ENCODE results near the gene OSBPL7.

Gene OSBPL7

DNA sequence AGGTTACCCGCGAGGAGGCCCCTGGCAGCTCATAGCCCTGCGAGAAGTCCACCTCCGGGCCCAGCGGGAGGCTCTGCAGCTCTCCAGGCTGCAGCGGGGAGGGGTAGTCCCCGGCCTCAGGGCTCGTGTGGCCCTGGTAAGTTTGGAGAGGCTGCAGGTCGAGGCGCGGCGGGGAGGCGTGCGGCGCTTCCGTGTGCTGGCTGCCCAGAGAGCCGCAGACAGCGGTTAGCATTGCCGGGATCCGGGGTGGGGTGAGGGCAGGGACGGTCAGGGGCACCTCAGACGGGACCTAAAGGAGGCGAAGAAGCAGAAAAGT is 26.6 kb upstream of the OSBPL7 start:
- no peak overlapping the region for H3K27ac ChIP-seq
- peaks cover 94% of the 10 kb centered on the region for H3K27me3 ChIP-seq
- H3K9ac ChIP-seq, result no peak overlapping the region
- no peak for TF ChIP-seq Cebpa-rat (IDR thresholded peaks at IDR 0.05)
- H3K4me1 ChIP-seq, result peaks cover 5% of the 10 kb centered on the region
- H3K9me3 ChIP-seq, result no peaks in the 10 kb centered on the region
- H3K4me3 ChIP-seq, result no peak overlapping the region
- no peaks in the 10 kb centered on the region for H3K36me3 ChIP-seq
- peaks cover 46% of the 10 kb centered on the region for H4K20me1 ChIP-seq
- H3K4me2 ChIP-seq, result no peak overlapping the region

DNA sequence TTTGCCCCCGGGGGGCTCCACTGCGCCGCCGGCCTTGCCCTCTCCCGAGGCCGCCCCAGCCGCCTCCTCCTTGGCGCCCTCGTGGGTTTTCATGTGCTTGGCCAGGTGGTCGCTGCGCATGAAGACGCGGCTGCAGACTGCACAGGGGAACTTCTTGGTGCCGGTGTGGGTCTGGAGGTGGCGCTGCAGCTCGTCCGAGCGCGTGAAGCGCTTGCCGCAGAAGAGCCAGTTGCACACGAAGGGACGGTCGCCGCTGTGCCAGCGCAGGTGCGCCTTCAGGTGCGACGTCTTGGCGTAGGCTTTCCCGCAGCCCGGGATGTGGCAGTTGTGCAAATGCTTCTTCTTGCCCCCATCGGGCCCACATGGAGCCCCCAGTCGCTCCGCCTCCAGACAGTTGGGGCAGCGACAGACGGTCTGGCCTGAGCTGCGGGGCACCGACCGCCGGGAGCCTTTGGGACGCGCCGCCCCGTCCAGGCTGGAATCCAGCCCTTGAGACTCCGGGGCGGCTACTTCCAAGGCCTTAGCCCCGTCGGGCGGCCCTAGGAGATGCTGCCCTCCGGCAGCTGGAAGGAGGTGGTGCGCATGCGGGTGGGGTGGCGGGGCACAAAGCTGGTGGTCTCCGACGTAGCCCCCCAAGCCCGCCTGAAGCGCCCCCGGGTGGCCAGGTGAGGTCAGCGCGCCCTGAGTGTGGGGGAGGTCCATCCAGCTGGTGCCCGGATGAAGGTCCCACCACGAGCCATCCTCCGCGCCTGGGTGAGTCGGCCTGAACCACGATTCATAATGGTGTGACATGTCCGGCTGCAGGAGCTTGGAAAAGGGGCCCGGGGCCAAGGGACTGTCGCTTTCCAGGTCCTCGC is 26.0 kb upstream of the OSBPL7 start:
- Histone ChIP-seq H3K4me3 (no peak overlapping the region), H3K9me3 (no peaks in the 10 kb centered on the region), H3K4me1 (peaks cover 10% of the 10 kb centered on the region), H3K27ac (no peak overlapping the region), H3K36me3 (no peaks in the 10 kb centered on the region), H4K20me1 (peaks cover 46% of the 10 kb centered on the region), H3K9ac (no peak overlapping the region), H3K27me3 (peaks cover 89% of the 10 kb centered on the region), H3K4me2 (no peak overlapping the region)
- no peak for TF ChIP-seq Cebpa-rat (IDR thresholded peaks at IDR 0.05)

DNA sequence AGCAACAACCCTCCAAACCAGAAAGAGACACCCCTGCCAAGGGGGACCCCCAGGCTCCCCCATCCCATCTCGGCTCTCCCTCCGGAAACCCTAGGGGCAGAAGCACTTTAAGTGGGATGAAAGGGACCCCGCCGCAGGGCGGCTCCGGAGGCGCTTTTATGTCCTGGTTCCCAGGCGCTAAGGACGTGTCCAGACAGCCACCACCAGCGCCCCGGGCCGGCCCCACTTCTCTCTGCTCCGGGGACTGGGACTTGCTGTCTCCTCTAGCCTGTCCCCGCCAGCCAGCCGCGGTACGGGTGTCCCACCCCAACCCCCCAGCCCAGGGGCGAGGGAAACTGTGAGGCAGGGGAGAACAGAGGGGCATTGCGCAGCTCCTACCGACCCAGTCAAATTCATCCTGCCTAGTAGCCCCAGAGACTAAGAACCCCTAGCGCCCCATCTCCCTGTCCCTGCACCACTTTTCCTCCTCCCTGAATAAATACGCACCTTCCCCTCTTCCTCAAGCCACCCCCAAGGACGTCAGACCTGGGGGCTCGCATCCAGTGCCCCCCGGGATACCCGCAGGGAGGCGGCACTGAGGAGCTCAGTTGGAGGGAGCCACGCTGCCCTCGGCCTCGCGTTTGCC is 25.2 kb upstream of the OSBPL7 start:
- no peak for TF ChIP-seq Cebpa-rat (IDR thresholded peaks at IDR 0.05)
- Histone ChIP-seq H3K36me3 (no peaks in the 10 kb centered on the region), H4K20me1 (peaks cover 42% of the 10 kb centered on the region), H3K27ac (no peak overlapping the region), H3K4me3 (no peak overlapping the region), H3K9me3 (no peaks in the 10 kb centered on the region), H3K27me3 (peaks cover 81% of the 10 kb centered on the region), H3K4me1 (peaks cover 15% of the 10 kb centered on the region), H3K9ac (no peak overlapping the region), H3K4me2 (no peak overlapping the region)

DNA sequence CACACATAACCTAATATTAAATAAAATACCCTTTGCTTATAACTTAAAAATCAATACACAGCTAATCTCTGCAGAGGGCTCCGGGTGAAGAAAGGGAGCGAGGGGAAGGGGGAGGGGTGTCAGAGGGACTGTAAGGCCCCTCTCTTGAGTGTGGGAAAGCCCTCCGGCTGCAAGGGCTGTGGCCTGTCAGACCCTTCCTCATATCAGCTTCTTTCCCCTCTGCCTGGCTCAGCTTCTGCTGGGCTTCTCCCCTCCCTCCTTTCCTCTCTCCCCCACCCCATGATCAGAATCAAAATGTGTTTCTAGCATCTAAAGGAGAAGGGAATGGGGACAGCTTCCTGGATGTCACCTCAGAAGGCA is 24.1 kb upstream of the OSBPL7 start:
- Histone ChIP-seq H3K9me3 (no peaks in the 10 kb centered on the region), H3K9ac (no peak overlapping the region), H3K4me3 (no peak overlapping the region), H3K4me2 (no peak overlapping the region), H3K36me3 (no peaks in the 10 kb centered on the region), H3K27me3 (peaks cover 70% of the 10 kb centered on the region), H4K20me1 (peaks cover 35% of the 10 kb centered on the region), H3K27ac (no peak overlapping the region), H3K4me1 (peaks cover 21% of the 10 kb centered on the region)
- no peak for TF ChIP-seq Cebpa-rat (IDR thresholded peaks at IDR 0.05)

DNA sequence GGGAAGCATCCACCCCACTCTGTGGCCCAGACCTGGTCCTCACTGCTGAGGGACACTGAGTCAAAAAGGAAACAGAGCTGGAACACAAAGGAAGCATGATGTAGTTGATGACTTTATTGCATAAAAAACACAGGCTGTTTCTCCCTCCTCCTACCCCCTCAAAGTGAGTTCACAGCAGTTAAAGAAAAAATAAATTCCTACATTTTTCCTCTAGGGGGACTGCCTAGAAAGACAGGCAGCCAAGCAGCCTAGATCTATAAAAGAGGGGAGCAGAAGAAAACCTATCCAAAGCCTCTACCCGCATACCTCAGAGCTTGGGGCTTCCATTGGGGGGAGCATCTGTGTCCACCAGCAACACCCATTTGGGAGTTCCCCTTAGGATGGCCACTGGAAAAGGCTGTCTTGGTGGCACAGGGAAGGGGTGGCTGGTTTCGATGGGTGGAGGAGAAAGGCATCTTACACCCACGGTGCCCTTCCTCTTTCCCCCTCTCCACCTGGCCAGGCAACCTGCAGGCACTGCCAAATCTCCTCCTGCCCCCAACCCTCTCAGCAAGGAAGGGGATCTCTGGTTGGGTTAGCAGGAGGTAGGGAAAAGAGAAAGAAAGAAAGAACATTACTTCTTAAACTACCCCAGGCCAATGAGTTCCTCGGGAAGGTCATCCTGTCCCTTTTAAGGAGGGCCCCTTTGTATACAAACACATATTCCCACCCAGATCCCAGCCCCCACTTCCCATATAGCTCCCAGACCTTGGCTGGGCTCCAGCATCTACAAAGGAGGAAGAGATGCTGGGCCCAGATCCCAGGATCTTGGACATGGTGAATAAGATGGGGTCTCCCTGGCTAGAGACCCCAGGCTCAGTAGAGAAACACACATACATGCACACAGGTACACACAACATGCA is 23.5 kb upstream of the OSBPL7 start:
- H3K36me3 ChIP-seq, result no peaks in the 10 kb centered on the region
- TF ChIP-seq Cebpa-rat (IDR thresholded peaks at IDR 0.05), result no peak
- no peaks in the 10 kb centered on the region for H3K9me3 ChIP-seq
- no peak overlapping the region for H3K4me2 ChIP-seq
- peaks cover 28% of the 10 kb centered on the region for H3K4me1 ChIP-seq
- peaks cover 63% of the 10 kb centered on the region for H3K27me3 ChIP-seq
- H4K20me1 ChIP-seq, result peaks cover 28% of the 10 kb centered on the region
- H3K4me3 ChIP-seq, result no peak overlapping the region
- H3K9ac ChIP-seq, result no peak overlapping the region
- no peak overlapping the region for H3K27ac ChIP-seq

DNA sequence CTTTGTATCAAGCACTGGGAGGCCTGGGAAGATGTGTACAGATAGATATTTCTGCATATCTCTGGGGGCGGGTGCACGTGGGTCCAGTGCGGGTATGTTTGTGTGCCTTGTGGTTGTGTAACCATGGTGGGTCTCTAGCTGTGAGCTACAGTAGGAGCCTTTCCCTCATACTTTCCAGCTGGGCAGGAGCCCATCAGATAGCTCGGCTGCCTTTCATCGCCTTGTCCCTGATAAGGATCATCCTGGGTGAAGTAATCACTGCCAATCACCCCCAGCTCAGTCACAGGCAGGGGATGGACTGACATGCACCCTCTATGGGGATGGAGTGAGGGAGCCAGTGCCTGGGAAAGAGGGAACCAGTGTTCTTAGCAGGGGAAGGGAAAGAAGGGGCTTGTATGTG is 22.6 kb upstream of the OSBPL7 start:
- no peak for TF ChIP-seq Cebpa-rat (IDR thresholded peaks at IDR 0.05)
- Histone ChIP-seq H3K4me3 (no peak overlapping the region), H3K27me3 (peaks cover 55% of the 10 kb centered on the region), H4K20me1 (peaks cover 20% of the 10 kb centered on the region; the same call in 1 of the 2 replicates), H3K4me2 (no peak overlapping the region), H3K27ac (no peak overlapping the region), H3K9me3 (no peaks in the 10 kb centered on the region), H3K36me3 (peaks cover 4% of the 10 kb centered on the region), H3K9ac (no peak overlapping the region), H3K4me1 (peaks cover 36% of the 10 kb centered on the region)

DNA sequence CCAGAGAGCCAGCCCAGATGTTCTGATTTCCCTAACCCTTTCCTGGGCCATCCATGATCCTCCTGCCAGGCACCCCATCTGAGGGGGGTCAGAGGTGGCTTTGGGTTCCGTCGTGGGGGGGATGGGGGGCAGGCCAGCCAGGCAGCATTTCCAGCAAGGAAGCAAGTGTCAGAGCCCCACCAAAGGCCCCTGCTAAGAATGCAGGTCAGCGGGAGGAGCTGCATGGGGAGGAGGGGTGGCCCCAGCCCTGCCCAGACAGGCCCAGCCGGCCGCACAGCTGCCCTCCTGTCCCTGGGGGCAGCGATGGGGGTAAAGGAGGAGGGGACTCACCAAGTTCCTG is 21.8 kb upstream of the OSBPL7 start:
- H4K20me1 ChIP-seq, result peaks cover 19% of the 10 kb centered on the region; the same call in 1 of the 2 replicates
- no peak overlapping the region for H3K27ac ChIP-seq
- H3K9me3 ChIP-seq, result no peaks in the 10 kb centered on the region
- H3K4me2 ChIP-seq, result peak overlapping the region; percentile 25; the same call in 1 of the 2 replicates
- TF ChIP-seq Cebpa-rat (IDR thresholded peaks at IDR 0.05), result no peak
- H3K4me1 ChIP-seq, result peaks cover 38% of the 10 kb centered on the region
- H3K4me3 ChIP-seq, result no peak overlapping the region
- H3K36me3 ChIP-seq, result peaks cover 12% of the 10 kb centered on the region
- no peak overlapping the region for H3K9ac ChIP-seq
- H3K27me3 ChIP-seq, result peaks cover 46% of the 10 kb centered on the region

DNA sequence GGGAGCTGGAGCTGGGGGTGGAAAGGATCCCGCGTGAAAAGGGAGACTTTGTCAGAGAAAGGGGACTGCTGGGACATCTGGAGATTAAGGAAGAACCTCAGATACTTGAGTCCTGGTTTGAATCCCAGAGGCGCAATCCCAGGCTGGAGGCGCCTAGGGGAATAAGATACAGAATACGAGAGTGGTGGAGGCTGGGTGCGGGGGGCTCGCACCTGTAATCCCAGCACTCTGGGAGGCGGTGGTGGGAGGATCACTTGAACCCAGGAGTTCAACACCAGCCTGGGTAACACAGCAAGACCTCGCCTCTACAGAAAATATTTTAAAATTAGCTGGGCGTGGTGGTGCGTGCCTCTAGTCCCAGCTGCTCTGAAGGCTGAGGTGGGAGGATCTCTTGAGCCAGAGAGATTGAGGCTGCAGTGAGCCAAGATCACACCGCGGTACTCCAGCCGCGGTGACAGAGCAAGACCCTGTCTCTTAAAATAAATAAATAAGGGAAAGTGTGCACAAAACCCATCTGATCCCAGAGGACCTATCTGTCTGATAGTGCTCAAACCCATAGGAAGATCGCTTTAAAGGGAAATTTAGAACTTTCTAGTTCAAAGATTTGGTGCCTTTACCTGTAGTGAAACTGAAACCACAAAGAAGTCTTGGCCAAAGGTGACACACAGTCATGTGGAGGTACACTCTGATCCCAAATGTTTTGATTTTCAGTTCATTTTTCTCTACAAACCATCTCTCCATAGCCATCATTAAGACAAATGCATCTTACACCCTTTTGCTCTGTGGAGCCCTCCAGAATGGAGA is 20.1 kb upstream of the OSBPL7 start:
- Histone ChIP-seq H3K4me2 (peak overlapping the region; percentile 86), H3K27me3 (peaks cover 30% of the 10 kb centered on the region), H3K4me1 (peaks cover 54% of the 10 kb centered on the region), H3K4me3 (peak overlapping the region; percentile 83), H3K36me3 (peaks cover 29% of the 10 kb centered on the region), H4K20me1 (peaks cover 8% of the 10 kb centered on the region; the same call in 1 of the 2 replicates), H3K9ac (peak overlapping the region; percentile 84), H3K27ac (peak overlapping the region; percentile 79), H3K9me3 (no peaks in the 10 kb centered on the region)
- no peak for TF ChIP-seq Cebpa-rat (IDR thresholded peaks at IDR 0.05)

Data from BLaER1 (cell line).